ENCODE measurements around the gene ANKRD63.

ANKRD63 gene

DNA sequence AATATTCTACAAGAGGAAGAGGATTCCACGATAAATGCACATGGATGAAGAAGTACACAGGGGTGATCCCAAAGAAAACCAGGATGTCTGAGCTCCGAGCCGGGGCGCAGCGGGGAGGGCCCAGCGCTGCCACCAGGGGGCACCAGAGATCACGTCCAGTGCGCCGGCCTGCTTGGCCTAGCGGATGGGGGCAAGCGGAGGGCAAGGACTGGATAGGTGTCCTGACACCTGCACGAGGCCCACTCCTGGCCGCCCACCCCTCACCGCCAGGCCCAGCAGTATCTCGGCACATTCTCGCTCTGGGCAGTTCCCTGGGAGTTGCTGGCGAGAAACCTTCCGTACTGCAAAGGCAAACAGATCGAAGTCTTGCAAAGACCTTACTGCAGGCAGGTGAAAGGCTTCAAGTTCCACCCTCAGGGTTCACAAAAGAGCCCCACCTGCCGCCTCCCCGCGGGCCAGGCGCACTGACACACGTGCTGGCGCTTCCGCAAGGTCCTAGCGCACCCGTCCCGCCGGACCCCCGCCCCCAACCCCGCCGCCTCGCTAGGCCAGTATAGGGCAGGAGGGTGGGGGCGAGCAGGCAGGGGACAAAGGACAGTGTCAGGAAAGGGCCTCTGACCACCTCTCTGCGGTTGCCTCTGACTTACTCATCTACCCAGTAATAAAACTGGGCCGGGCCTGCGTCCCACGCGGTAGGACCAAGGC, 3.3 kb downstream of the ANKRD63 start:
- DNase-seq (ENCODE audit: low read depth) = peak; percentile 52

DNA sequence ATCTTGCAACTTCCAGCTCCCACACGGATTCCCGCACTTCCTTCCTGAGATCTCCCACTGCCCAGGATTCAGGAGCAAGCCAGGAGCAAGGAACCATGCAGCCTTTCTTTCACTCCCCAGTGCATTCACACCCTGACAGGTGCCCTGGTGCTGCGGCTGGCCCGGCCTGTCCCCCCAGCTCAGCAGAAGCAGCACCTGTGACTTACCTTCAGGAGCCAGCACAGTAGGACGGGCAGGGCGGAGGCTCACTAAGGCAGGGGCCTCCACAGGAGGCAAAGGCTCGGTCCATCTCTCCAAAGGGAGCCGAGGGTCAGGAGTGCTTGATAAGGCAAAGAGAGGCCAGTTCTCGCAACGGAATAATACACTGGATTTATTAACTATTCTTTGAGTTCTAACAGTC, 4.8 kb downstream of the ANKRD63 start:
- DNase-seq (ENCODE audit: low read depth) = no peak

DNA sequence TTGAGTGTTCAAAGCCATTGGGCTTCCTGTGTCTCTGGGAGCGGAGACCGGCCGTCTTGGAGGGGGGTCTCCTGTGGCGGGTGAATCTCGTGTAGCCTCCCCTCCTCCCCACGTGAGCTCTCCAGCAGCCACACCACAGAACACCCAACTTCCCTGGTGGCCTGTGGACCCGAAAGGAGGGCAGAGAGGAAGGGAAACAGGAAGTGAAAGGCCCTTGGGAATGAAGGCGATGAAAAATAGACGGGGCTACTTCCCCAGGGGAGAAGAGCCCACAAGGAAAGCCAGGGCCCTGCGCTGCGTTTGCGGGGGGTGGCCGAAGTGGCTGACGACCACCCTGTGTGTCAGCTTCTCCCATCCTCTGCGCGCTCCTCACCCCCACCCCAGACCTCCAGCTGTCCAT, 5.4 kb downstream of the ANKRD63 start:
- DNase-seq (ENCODE audit: low read depth) = no peak

DNA sequence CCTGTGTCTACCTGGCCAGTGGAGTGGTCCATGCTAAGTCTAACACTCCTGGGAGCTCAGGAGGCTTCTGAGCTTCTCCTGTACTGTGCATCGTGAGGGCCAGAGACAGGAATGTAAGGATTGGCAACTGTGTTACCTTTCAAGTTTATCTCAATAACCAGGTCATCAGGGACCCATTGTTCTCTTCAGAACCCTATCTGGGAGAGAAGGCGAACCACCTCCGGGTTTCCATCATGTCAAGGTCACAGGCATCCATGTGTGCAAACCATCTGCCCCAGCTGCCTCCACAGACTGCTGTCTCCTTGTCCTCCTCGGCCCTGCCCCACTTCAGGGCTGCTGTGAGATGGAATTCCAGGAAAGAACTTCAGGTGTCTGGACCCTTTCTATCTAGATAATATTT, 5.9 kb downstream of the ANKRD63 start:
- DNase-seq (ENCODE audit: low read depth) = no peak

DNA sequence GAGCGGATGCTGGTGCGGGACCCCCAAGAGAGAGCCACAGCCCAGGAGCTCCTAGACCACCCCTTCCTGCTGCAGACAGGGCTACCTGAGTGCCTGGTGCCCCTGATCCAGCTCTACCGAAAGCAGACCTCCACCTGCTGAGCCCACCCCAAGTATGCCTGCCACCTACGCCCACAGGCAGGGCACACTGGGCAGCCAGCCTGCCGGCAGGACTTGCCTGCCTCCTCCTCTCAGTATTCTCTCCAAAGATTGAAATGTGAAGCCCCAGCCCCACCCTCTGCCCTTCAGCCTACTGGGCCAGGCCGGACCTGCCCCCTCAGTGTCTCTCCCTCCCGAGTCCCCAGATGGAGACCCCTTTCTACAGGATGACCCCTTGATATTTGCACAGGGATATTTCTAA, 6.9 kb downstream of the ANKRD63 start:
- no peak for DNase-seq (ENCODE audit: low read depth)

DNA sequence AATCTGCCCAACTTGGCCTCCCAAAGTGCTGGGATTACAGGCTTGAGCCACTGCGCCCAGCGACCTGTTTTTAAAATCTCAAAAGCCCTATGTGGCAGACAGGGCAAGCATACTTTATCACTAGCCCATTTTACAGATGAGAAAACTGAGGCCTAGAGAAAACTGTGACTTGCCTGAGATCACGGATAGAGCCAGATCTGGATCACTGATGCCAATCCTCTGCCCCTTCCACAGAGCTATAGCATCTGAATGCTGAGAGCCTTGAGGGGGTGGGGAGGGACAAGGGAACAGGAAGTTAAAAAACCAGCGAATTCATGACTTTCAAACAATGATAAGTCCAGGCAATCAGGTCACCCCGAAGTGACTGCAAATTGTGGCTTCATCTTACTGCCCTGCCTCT, 7.3 kb downstream of the ANKRD63 start:
- DNase-seq (ENCODE audit: low read depth) = no peak

DNA sequence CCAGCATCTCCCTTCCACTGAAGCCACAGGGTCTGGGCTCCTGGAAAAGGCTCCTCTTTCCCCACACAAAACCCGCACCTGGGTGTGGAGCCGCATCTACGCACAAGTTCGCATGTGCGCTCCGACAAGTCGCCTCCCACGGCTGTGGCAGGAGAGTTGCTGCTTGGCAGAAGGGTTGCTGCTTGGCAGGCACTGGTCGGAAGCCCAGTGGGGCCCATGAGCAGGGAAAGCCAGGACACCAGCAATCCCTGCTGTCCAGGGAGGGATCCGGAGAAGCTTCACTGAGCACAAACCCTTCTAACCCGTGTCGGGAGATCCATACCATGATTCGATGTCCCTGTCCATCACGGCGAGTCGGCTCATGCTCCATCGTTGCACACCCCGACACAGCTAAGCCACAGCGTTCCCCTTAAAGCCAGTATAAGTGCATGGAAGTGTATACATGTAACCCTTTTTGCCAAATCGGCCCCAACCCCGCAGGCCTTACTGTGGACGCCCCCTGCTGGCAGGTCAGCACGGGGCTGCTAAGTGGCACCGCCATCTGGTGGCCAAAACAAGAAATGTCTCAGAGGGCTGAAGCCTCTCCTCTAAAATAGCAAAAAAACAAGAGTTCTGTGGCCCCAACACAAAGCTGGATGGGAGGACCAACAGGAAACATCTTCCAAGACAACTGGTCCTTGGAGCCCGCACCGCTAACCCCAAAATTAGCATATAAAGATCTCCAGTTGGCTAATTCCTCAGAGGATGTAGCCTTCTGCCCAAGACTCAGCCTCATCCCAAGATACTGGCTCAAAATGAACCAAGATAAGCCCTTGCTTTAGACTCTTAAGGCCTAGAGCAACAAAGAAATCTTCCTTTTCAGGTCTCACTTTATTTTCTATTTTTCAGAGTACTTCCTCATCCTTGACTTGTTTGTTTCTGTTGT, 8.3 kb downstream of the ANKRD63 start:
- DNase-seq (ENCODE audit: low read depth) = peak; percentile 81

DNA sequence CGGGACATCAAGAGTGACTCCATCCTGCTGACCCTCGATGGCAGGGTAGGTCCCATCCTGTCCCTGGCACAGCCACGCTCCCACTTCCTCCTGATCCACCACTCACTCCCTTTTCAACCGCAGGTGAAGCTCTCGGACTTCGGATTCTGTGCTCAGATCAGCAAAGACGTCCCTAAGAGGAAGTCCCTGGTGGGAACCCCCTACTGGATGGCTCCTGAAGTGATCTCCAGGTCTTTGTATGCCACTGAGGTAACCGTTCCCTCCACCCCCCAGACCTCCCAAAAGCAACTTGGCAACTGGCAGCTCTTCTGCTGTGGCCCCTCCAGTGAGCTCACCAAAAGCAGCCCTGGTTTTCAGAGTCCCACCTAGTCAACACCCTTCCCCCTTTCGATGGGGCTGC, 9.4 kb downstream of the ANKRD63 start:
- DNase-seq (ENCODE audit: low read depth) = no peak

DNA sequence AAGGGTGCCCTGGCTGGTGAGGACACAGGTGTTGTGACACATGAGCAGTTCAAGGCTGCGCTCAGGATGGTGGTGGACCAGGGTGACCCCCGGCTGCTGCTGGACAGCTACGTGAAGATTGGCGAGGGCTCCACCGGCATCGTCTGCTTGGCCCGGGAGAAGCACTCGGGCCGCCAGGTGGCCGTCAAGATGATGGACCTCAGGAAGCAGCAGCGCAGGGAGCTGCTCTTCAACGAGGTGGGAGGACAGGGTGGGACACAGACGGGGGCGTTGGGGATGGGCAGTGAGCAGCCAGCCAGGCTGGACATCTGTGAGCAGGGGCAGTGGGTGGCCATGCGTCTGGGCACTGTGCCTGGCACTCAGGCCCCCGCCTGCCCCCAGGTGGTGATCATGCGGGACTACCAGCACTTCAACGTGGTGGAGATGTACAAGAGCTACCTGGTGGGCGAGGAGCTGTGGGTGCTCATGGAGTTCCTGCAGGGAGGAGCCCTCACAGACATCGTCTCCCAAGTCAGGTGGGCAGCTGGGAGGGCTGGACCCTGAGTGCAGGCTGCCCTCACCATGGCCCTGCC, 10.3 kb downstream of the ANKRD63 start:
- DNase-seq (ENCODE audit: low read depth) = no peak

DNA sequence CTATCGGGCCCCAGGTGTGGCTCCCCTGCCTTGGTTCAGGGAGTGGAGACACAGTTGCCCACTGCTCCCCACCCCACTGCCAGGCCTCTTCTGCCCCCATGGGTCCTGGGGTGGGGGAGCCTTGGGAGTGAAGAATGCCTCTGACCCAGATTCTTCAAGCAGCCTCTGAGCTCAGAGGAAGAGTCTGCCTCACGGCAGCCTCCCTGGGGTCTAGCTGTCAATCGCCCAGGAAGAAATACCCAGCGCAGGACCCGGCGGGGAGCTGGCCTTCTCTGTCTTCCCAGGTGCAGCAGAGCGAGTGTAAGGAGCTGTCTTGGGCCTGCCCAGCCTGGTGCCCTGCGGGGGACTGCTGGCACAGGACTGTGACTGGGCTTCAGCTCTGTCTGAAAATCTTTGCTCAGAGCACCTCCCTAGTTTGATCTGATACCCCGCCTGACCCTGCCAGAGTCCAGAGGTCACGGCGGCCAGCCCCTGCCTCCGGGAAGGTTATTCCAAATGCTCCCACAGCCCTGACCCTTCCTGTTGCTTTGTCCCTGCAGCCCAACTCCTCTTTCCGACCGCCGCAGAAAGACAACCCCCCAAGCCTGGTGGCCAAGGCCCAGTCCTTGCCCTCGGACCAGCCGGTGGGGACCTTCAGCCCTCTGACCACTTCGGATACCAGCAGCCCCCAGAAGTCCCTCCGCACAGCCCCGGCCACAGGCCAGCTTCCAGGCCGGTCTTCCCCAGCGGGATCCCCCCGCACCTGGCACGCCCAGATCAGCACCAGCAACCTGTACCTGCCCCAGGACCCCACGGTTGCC, 11.0 kb downstream of the ANKRD63 start:
- no peak for DNase-seq (ENCODE audit: low read depth)

DNA sequence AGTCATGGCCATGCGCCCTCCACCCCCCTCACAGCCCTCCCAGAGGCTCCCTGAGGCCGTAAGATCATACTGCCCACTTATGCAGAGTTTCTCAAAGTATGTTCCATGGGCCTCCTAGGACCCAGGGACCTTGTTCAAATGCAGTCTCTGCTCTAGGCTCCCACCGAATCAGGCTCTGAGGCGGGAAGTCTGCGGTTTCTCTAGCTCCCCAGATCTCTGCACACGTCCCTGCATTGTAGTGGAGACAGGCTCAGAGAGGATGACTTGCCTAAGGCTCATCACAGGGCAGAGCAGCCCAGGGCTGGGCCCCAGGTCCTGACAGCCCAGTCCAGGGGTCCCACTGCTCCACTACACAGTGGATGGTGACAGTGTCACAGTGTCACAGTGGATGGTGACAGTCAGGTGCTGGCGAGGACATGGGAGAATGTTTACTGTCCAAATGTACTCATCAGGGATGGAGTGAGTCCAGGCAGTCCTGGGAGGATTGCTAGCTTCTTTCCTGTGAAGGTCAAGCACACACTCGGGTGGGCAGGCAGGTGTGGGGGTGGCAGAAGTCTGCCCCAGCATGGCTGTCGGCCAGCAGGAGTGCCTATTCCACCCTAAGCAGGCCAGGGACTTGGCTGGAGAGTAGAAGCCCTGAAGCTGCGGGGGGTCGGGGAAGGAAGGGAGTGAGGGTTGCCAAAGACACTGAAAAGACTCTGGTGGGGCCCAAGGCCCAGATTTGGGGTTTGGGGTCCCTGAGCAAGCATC, 12.4 kb downstream of the ANKRD63 start:
- no peak for DNase-seq (ENCODE audit: low read depth)

DNA sequence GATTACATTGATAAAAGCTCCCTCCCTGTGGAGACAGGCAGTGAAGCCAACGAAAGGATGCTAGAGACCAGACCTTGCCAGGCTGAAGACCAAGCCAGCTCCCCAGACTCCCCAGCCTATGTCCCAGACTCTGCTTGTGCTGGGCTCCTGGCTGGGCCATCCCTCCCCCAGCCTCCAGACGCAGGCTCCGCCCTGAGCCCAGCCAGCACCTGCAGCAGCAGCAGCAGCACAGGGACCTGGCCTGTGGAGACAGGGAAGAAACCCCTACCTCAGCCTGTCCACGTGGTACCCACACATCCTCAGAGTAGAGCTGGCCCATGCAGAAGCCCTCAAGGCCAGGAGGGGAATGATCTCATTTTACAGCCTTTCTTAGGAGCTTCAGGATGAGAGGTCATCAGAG, 13.3 kb downstream of the ANKRD63 start:
- no peak for DNase-seq (ENCODE audit: low read depth)

DNA sequence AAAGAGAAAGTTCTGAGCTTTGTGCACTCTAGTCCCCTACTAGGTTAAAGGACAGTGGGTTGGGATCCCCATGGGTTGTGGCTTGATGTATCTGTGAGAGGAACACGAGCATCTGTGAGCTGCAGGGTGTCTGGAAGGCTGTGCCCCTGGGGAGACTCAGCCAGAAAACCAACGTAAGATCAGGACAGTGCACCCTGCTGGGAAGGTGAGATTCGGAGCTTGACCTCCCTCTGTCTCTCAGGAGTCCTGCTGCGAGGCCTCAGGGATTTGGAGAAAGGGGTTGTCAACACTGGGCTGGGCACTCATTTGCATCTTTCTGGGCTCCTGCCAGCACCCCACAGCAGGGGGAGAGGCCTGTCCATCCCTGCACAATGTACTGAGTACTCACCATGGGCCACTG, 15.2 kb downstream of the ANKRD63 start:
- no peak for DNase-seq (ENCODE audit: low read depth)

DNA sequence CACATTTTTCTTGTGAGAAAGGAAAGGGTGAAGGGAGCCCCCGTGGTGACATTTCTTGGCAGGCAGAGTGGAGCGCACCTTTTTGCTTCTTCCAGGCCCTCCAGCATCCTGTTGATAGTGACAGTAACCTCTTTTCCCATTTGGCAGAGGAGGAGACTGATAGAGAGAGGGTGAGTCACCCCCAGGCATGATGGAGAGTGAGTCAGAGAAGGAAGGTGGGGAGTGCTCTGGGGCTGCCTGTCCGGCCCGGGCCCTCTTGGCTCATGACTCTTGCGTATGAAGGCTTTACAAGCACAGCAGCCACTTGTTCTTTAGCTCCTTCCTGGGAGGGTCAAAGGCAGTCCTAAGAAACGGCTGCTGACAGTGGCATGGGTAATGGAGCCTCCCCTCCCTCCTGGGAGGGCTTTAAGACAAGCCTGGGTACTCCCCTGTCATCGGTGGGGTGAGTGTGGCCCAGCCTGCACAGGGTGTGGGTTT, 16.0 kb downstream of the ANKRD63 start:
- no peak for DNase-seq (ENCODE audit: low read depth)

DNA sequence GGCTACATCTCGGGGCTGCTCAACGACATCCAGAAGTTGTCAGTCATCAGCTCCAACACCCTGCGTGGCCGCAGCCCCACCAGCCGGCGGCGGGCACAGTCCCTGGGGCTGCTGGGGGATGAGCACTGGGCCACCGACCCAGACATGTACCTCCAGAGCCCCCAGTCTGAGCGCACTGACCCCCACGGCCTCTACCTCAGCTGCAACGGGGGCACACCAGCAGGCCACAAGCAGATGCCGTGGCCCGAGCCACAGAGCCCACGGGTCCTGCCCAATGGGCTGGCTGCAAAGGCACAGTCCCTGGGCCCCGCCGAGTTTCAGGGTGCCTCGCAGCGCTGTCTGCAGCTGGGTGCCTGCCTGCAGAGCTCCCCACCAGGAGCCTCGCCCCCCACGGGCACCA, 17.0 kb downstream of the ANKRD63 start:
- no peak for DNase-seq (ENCODE audit: low read depth)

DNA sequence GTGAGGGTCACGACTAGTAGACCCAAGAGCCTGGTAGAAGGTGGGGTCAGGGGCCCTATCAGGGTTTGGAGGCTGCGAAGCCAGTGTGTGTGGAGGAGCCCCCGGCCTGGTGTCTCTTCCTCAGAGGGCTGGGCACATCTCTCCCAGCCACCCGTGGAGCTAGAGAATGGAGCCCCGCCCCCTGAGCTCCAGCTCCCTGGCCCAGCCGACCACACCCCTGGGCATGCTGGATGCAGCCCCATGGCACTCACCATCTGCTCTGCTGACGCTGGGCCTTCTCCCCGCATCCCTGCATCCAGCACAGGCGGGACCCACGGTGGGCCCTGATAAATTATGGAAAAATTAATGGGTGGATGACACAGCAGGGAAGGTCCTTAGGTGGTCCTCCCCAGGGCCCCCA, 17.5 kb downstream of the ANKRD63 start:
- no peak for DNase-seq (ENCODE audit: low read depth)

DNA sequence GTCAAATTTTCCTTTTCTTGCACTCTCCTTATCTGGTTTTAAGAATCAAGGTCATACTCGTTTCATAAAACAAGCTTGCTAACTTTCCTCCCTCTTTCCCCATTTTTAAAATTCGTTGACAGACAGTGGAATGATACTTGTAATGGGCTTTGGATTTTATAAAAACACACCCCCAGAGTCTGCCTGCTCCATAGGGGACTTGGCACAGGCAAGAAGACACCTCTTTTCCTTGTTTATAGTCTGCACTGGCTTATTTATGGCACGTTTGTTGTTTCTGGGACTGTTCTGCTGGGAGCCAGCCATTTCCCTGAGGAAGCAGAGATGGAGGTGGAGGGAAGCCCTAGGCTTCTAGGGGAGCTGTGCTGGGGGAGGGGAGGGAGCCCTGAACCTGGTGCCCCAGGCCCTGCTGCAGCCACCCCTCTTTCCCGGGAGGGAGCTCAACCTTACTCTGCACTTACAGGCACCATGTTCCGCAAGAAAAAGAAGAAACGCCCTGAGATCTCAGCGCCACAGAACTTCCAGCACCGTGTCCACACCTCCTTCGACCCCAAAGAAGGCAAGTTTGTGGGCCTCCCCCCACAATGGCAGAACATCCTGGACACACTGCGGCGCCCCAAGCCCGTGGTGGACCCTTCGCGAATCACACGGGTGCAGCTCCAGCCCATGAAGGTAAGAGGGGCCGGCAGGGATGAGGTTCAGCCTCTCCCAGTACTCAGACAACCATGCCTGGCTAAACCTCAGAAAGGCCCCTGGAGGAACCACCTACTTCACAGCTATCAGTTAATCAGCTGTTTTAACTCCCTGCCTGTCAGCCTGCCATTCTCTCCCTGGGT, 18.3 kb downstream of the ANKRD63 start:
- DNase-seq (ENCODE audit: low read depth) = no peak

DNA sequence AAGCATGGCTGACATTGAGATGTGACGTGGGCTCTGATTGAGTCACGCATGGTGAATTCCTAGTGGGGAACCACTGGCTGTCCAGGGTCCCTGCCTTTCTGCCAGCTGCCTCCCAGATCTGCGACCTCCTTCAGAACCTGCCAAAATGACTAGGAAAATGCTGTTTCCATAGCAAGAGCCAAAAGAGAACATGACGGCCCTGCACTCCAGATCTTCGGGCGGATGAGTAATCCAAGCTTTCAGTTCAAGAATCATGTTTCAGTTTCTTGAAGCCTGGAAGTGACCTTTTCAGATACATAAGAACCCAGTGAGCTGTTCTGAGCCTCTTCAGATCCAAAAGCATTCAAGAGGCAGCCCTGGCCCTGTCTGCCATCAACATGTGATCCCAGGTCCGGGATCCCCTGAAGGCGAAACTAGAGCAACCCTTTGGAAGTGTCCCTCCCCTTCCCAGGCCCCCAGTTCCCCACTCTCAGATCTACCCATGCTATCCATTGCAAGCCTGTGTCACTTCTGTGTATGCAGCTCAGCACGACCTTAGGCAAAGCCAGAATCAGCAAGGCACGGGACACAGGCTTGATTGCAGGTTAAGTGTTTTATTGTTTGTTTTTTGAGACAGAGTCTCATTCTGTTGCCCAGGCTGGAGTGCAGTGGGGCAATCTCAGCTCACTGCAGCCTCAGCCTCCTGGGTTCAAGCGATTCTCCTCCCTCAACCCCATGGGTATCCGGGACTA, 19.7 kb downstream of the ANKRD63 start:
- no peak for DNase-seq (ENCODE audit: low read depth)

DNA sequence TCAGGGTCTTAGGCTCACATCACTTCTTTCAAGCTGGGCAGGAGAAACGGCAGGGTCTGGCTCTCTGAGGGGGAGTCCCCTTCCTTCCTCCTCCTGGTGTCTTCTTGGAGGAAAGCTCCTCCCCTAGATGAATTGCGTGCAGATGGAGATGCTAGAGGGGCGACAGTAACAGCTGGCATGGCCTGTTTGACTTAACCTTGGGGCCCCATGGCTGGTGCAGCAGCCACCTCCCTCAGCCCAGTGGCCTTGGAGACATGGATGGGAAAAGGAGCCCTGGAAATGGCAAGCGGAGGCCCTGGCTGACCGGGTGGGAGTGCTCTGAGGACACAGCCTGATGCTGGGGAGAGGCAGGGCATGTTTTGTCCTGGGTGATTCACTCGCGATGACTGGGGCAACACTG, 23.8 kb downstream of the ANKRD63 start:
- no peak for DNase-seq (ENCODE audit: low read depth)

DNA sequence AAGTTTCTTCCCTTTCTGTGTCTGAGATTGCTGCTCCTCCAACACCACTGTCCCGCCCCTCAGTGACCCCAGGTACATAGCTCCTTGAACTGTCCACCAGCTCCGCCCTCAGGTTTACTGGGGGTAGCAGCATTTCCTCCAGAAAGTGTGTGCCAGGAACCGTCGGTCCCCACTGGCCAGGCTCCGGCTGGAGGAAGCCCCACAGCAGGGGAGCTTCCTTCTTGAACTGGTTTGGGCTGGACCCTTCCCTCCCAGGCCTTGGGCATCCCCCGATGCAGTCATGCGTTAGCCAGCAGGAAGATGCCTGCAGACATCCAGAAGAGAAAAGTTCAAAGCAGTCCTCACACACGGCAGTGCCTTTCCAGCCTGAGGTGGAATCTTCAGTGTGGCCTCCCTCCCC, 24.3 kb downstream of the ANKRD63 start:
- DNase-seq (ENCODE audit: low read depth) = no peak
